Measurements from ENCODE around the gene FGF9.

Gene FGF9

DNA sequence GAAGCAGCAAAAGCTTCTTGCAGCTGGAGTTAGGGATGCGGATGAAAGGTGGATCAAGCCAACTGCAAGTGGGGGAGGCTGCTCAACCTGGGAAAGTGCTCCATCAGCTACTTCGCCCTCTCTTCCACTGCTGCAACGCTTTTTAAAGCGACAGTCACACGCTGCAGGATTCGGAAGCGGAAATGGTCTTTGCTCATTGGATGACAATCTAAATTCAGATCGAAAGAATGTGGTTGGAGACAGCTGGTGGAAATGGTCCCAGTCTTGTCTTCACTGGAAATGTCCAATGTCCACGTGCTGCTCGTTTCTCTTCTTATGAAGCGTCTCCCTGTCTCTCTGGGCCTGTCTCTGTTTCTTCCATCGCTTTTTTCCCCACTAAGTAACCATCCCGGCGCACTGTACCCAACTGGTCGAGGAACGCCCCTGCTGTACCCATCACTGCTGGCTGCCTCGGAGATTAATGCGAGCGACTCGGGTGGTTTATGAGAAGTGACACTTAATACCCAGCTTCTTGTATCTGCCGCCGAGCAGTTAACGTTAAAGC, 2.1 kb upstream of the FGF9 start:
- no peak for TF ChIP-seq JUND (IDR thresholded peaks at IDR 0.05; ENCODE audit: low read depth)
- no peak for DNase-seq (ENCODE audit: low read depth in 1 of 2, low spot score in 1 of 2)
- in situ Hi-C loops (cut with HindIII; ENCODE audit: low pct_unique_long_range_greater_than_20kb, low sequenced_read_pairs) = no loop called here

DNA sequence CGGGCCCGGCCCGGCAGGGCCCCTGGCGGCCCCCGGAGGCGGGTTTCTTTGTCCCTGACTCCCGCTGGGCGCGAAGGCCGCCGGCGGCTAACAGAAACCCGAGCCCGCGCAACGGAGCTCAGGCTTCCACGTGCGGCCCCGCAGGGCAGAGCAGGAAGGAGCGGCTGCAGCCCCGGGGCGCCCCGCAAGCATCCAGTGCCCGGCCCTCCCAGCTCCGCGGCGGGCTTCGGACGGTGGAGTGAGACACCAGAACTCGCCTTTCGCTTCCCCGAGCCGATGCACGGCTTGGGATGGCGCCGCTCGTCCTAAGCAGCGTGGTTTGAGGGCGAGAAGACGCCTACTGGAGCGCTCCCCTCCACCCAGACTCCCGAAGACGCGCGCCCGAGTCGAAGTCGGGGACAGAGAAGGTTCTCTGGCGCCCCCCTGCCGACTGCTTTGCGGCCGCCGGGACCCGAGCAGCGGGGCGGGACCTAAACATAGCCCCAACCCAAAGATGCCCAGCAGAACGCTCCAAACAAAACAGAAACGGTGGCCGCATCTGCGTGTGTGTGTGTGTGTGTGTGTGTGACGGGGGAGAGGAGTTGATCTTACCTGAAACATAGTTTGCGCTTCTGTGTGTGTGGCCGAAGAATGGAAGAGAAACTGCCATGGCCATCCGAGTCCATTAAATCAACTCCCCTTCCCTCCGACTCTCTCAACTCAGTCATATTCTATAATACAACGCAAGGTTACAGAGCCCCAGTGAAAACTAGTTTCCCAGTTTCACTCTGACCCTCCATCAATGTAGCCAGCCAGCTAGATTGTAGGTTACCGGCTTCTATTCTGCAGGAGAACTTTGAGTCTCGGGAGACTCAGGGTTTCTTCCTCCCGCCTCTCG, 629 bp upstream of the FGF9 start:
- TF ChIP-seq JUND (IDR thresholded peaks at IDR 0.05; ENCODE audit: low read depth) = no peak
- peak; percentile 54 to 63 for DNase-seq (ENCODE audit: low read depth in 1 of 2, low spot score in 1 of 2)
- in situ Hi-C loops (cut with HindIII; ENCODE audit: low pct_unique_long_range_greater_than_20kb, low sequenced_read_pairs) = no loop called here

DNA sequence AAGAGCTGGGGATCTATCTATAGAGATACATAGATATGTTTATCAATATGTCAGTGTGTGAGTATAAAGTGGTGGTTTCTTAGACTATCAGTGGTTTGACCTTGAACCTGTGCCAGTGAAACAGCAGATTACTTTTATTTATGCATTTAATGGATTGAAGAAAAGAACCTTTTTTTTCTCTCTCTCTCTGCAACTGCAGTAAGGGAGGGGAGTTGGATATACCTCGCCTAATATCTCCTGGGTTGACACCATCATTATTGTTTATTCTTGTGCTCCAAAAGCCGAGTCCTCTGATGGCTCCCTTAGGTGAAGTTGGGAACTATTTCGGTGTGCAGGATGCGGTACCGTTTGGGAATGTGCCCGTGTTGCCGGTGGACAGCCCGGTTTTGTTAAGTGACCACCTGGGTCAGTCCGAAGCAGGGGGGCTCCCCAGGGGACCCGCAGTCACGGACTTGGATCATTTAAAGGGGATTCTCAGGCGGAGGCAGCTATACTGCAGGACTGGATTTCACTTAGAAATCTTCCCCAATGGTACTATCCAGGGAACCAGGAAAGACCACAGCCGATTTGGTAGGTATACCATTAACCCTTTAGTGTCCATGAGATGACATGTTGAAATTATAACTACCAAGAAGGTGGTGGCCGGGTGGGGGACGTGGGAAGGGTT, 880 bp downstream of the FGF9 start:
- no peak for TF ChIP-seq JUND (IDR thresholded peaks at IDR 0.05; ENCODE audit: low read depth)
- in situ Hi-C loops (cut with HindIII; ENCODE audit: low pct_unique_long_range_greater_than_20kb, low sequenced_read_pairs) = no loop called here
- DNase-seq (ENCODE audit: low read depth in 1 of 2, low spot score in 1 of 2) = no peak

DNA sequence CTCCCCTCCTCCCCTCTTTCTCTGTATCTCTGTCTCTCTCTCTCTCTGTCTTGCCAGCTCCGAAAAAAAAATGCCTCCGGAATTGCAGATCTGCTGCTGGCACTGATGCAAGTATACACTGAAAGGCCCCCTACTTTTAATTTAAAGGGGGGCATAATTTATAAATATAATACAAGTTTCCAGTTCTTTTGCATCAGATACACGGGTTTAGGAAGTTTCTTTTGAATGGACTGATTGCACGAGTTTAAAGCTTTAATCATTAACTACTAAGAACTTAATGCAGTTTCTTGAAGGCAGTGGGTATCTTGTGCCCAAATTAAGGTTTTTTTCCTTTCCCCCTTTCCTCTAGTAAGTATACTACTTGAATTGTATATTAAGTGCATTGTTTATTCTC, 1.4 kb downstream of the FGF9 start:
- in situ Hi-C loops (cut with HindIII; ENCODE audit: low pct_unique_long_range_greater_than_20kb, low sequenced_read_pairs) = no loop called here
- TF ChIP-seq JUND (IDR thresholded peaks at IDR 0.05; ENCODE audit: low read depth) = no peak
- no peak for DNase-seq (ENCODE audit: low read depth in 1 of 2, low spot score in 1 of 2)

DNA sequence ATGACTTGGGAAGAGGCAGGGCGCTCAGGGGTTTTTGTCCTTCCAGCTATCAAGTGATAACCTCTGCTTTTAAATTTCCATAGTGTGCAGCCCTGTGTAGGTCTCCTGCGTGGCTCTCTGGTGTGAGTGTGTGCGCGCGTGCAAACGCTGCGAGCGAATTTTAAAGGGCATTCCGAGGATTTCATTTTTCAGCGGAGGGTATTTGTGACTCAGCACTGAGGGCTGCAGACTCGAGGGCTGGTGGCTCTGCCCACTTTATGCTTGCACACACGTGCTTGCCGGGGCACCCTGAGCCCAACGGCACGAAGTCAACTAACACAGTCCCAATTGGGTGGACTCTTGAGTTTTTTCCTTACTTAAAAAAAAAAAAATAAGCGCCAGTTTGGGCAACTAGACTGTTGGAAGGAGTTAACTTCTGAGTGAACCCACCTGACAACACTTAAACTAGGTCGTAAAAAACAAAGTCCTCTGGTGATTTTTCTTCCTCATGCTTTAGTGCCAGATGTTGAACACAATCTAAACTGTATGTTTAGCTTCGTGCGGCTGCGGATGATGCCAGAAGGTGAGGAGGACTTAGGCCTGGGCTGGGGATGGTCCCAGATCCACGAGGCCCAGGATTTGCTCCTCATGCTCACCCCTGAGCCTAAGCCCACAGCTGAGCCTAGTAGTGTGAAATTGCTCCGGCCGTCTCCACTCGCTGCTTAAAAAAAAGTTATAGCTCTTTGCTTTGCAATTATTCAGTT, 2.1 kb downstream of the FGF9 start:
- DNase-seq (ENCODE audit: low read depth in 1 of 2, low spot score in 1 of 2) = no peak
- no peak for TF ChIP-seq JUND (IDR thresholded peaks at IDR 0.05; ENCODE audit: low read depth)
- in situ Hi-C loops (cut with HindIII; ENCODE audit: low pct_unique_long_range_greater_than_20kb, low sequenced_read_pairs) = no loop called here

DNA sequence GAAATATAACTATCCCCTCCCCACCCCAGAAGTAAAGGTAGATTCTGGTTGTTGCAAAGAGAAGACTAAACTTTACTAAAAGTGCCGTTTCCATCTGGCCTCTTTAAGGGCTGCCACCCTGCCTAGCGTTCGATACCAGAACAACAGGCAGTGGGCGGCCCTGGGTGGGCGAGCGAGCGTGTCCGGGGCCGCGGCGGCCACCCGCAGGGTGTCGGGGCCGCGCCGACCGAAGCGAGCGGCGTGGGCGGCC, 2.6 kb downstream of the FGF9 start:
- TF ChIP-seq JUND (IDR thresholded peaks at IDR 0.05; ENCODE audit: low read depth) = no peak
- no peak for DNase-seq (ENCODE audit: low read depth in 1 of 2, low spot score in 1 of 2)
- in situ Hi-C loops (cut with HindIII; ENCODE audit: low pct_unique_long_range_greater_than_20kb, low sequenced_read_pairs) = no loop called here

DNA sequence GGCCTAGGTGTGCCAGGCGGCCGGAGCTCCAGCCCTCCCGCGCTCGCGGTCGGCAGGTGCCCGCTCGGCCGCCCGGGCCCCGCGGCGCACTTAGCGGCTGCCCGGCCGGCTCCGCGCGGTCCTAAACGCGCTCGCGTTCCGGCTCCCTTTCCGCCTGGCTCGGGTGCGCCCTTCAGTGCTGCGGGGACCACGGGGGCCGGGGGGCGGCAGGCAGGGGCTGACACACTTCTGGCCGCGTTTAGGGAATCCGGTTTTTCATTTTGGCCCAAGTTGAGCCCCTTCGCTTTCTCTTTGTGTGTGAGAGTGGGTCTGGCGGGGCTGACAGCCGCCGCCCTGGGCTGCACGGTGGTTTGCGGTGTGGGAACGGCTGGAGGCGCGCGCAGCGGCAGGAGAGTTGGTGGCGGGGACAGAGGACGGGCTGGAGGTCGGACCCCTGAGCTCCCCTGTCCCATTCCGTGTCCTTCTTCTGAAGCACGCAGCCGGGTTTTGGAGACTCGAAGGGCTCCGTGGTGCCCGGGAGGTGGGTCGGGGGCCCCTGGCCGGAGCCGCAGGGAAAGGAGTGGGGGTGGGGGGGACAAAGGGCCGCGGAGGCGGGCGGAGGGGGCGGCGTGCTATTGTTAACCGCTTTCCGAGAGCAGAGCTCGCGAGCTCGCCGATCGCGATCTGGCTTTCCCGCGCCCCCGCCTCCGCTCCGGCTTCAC, 3.1 kb downstream of the FGF9 start:
- no peak for TF ChIP-seq JUND (IDR thresholded peaks at IDR 0.05; ENCODE audit: low read depth)
- in situ Hi-C loops (cut with HindIII; ENCODE audit: low pct_unique_long_range_greater_than_20kb, low sequenced_read_pairs) = no loop called here
- DNase-seq (ENCODE audit: low read depth in 1 of 2, low spot score in 1 of 2) = peak; percentile 54 to 89

DNA sequence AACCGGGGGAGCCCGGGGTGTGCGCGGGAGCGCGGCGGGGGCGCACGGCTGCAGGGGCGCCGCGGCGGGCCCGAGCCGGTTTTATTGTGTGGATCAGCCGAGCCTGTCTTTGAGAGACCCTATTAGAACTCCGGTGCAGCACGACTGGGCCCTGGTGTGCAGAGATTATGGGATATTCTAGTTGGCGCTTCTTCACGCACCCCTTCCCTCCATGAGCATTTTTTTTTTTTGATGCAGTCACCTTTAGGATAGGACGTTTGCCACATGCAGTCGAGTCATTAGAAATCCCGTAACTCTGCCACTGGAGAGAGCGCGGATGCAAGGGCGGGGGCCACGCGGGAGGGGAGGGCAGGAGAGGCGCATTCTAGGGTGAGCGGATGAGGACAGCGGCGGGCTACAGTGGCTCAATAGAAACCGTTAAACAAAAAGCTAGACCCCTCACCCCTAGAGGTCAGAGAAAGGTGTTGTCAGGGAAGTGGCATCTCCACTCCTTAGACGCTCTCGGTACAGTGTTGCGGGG, 3.7 kb downstream of the FGF9 start:
- in situ Hi-C loops (cut with HindIII; ENCODE audit: low pct_unique_long_range_greater_than_20kb, low sequenced_read_pairs) = no loop called here
- no peak for TF ChIP-seq JUND (IDR thresholded peaks at IDR 0.05; ENCODE audit: low read depth)
- peak in 1 of 2 experiments; percentile 26 for DNase-seq (ENCODE audit: low read depth in 1 of 2, low spot score in 1 of 2)

DNA sequence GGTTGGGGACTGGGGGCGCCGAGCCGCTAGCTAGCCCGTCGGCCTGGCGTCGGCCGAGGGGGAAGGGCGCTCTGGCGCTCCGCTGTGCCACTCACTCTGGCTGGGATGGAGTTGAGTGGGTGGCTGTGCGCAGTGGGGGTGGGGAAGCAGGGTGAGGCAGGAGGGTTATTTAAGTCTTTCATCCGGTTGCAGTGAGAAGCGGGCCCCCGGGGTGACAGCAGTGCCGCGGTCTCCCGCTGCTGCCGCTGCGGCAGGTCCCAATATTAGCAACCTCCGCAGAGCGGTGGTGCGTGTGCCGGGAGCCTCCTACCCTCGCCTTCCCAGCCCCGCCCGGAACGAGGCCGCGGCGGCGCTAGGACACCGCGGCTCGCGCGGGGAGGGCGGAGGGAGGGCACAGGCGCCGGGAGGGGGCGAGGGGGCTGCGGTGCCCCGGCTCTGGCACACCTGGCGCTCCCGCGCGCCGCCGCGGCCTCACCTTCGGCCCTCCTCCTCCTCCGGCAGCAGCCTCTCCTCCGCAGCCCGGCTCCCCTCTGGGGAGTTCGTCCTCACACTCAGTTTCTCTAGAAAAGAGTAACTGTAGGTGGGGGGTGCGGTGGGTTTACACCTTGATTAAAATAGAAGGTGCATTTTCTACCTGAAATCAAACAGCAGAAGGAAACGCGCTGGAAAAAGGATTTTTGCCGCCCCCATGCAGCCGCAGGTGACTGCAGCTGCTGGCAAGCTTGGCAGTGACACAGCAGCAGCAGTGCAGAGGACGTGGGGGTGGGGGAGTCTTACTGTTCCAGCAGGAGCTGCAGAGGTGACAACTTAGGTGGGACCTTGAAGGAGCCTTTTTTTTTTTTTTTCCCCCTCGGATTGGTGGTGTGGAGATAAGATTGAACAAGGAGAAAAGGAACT, 4.5 kb downstream of the FGF9 start:
- in situ Hi-C loops (cut with HindIII; ENCODE audit: low pct_unique_long_range_greater_than_20kb, low sequenced_read_pairs) = no loop called here
- TF ChIP-seq JUND (IDR thresholded peaks at IDR 0.05; ENCODE audit: low read depth) = no peak
- no peak for DNase-seq (ENCODE audit: low read depth in 1 of 2, low spot score in 1 of 2)

DNA sequence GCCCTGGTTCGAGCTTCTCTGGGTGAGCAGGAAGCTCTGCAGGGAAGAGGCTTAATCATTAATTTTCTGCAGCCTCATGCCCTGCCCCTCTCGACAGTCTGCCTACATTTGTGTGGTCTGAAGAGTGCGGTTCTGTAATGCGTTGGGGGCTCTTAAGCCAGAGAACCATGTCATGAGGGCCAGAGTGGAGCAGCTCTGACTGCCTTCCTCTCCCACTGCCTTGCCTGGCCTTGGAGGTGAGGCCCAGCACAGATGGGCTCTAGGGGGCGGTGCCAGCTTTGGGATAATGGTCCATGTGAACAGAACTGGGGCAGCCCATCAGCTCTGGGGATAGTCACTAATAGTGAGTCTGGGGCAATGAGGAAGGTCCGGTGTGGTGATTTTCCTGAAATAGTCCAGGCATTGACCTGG, 5.7 kb downstream of the FGF9 start:
- DNase-seq (ENCODE audit: low read depth in 1 of 2, low spot score in 1 of 2) = peak in 1 of 2 experiments; percentile 13
- in situ Hi-C loops (cut with HindIII; ENCODE audit: low pct_unique_long_range_greater_than_20kb, low sequenced_read_pairs) = no loop called here
- no peak for TF ChIP-seq JUND (IDR thresholded peaks at IDR 0.05; ENCODE audit: low read depth)

DNA sequence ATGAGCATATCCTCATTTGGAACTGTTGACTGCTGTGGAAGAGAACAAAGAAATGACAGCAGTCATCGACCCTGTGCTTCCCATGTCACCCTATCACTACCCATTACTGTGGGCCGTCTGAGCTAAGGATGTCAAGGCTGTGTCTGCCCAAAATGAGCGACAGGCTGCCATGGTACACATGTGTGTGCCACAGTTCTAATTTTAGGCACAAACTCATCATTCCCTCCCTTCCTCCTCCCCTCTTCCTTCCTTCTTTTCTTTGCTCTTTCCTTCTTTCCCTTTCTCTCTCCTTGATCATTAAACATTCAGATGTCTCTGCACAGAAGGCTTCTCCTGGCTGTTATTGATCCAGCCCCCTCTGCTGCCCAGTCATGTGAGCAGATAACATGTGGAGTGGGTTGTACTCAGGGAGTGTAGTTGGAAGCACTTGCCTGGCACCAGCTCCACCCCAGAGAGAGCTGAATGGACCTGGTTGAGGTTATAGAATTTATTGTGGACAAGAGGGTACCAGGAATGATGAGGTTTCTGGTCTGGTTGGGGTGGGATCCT, 6.3 kb downstream of the FGF9 start:
- DNase-seq (ENCODE audit: low read depth in 1 of 2, low spot score in 1 of 2) = no peak
- no peak for TF ChIP-seq JUND (IDR thresholded peaks at IDR 0.05; ENCODE audit: low read depth)
- in situ Hi-C loops (cut with HindIII; ENCODE audit: low pct_unique_long_range_greater_than_20kb, low sequenced_read_pairs) = no loop called here

All from T47D (cell line).